CD14-positive monocyte (primary cell): ENCODE measurements around the gene SLC26A4. TPM values are rescaled to one million over a fixed set of nuclear protein-coding genes. Genes with fewer than 3 reads are reported as not detected.
A peak's percentile ranks its signal among the peaks of the same experiment; 100 is the strongest.

ENCODE experiments used
- DNase-seq, 3 donors: peaks; one replicate each; pipeline ENCODE4 v3.0.0-alpha.2; 2011 to 2022
- H2AFZ ChIP-seq: 2 replicates; pipeline ENCODE4 v1.6.0; 2012; ENCODE audit warnings: mild to moderate bottlenecking, low read depth, low read length, inconsistent platforms; ENCODE audit not compliant: insufficient read depth, poor library complexity, severe bottlenecking
- H3K27ac ChIP-seq, 2 donors: 1 replicate in 1 of 2; 2 replicates in 1 of 2; pipeline ENCODE4 v1.5.1; 2012 to 2013; ENCODE audit warnings: low read length in 2 of 2, control low read depth in 1 of 2, inconsistent platforms in 1 of 2, low read depth in 1 of 2, mild to moderate bottlenecking in 1 of 2
- H3K27me3 ChIP-seq, 2 donors: one replicate each; pipeline versions ENCODE4 v1.6.0 to v1.6.1; 2011 to 2013; ENCODE audit warnings: low read length in 2 of 2; ENCODE audit not compliant: control insufficient read depth in 2 of 2, insufficient read depth in 2 of 2
- H3K36me3 ChIP-seq, 2 donors: replicated peaks in 1 of 2; 1 replicate in 1 of 2; 2 replicates in 1 of 2; pipeline versions ENCODE4 v1.5.1 to v1.6.1; 2012 to 2013; ENCODE audit warnings: low read length in 2 of 2, control low read depth in 1 of 2, inconsistent platforms in 1 of 2, mild to moderate bottlenecking in 1 of 2; ENCODE audit not compliant: insufficient read depth in 2 of 2, control insufficient read depth in 1 of 2
- H3K4me1 ChIP-seq, 2 donors: 1 replicate in 1 of 2; 2 replicates in 1 of 2; pipeline versions ENCODE4 v1.5.1 to v1.6.1; 2012 to 2013; ENCODE audit warnings: low read length in 2 of 2, control low read depth in 1 of 2, inconsistent platforms in 1 of 2, mild to moderate bottlenecking in 1 of 2, moderate library complexity in 1 of 2; ENCODE audit not compliant: insufficient read depth in 2 of 2, control insufficient read depth in 1 of 2
- H3K4me2 ChIP-seq: replicated peaks from 2 replicates; pipeline ENCODE3; 2012; ENCODE audit warnings: low read length, moderate library complexity, mild to moderate bottlenecking; ENCODE audit not compliant: poor library complexity, severe bottlenecking; ENCODE audit errors: extremely low read depth
- H3K4me3 ChIP-seq, 3 experiments: fragments of 200-600 bp in 1 of 3; sonication (generic) in 1 of 3; replicated peaks in 1 of 3; 1 replicate in 2 of 3; 2 replicates in 1 of 3; pipeline ENCODE4 v1.5.1; 2011 to 2013; ENCODE audit warnings: low read length in 3 of 3, mild to moderate bottlenecking in 3 of 3, control low read depth in 2 of 3, low read depth in 2 of 3, inconsistent platforms in 1 of 3, moderate library complexity in 1 of 3
- H3K79me2 ChIP-seq: 2 replicates; pipeline ENCODE4 v1.6.0; 2012; ENCODE audit warnings: mild to moderate bottlenecking, control low read depth, inconsistent platforms, low read length, moderate library complexity; ENCODE audit not compliant: insufficient read depth
- H3K9ac ChIP-seq: 2 replicates; pipeline ENCODE4 v1.6.0; 2017; ENCODE audit warnings: low read length, mild to moderate bottlenecking; ENCODE audit not compliant: insufficient read depth, poor library complexity, severe bottlenecking
- H3K9me3 ChIP-seq, 2 donors: replicated peaks in 1 of 2; 1 replicate in 1 of 2; 2 replicates in 1 of 2; pipeline versions ENCODE4 v1.5.1 to v1.6.1; 2012 to 2013; ENCODE audit warnings: low read length in 2 of 2, control low read depth in 1 of 2; ENCODE audit not compliant: control insufficient read depth in 1 of 2, insufficient read depth in 1 of 2
- H4K20me1 ChIP-seq: 2 replicates; pipeline ENCODE4 v1.6.0; 2012; ENCODE audit warnings: mild to moderate bottlenecking, low read length, control low read depth, moderate library complexity; ENCODE audit not compliant: insufficient read depth
- H3K27ac Mint-ChIP-seq, 7 donors: one replicate each; pipeline ENCODE4 v1.8.0; 2020; ENCODE audit warnings: mild to moderate bottlenecking in 7 of 7, mixed read lengths in 7 of 7, moderate library complexity in 6 of 7, inconsistent platforms in 2 of 7
- H3K27me3 Mint-ChIP-seq, 3 donors: one replicate each; pipeline ENCODE4 v1.8.0; 2021 to 2022; ENCODE audit warnings: low read depth in 3 of 3, mild to moderate bottlenecking in 3 of 3, mixed read lengths in 3 of 3, moderate library complexity in 3 of 3, inconsistent platforms in 1 of 3
- H3K36me3 Mint-ChIP-seq, 2 donors: one replicate each; pipeline ENCODE4 v1.8.0; 2020; ENCODE audit warnings: mixed read lengths in 2 of 2, inconsistent platforms in 1 of 2, mild to moderate bottlenecking in 1 of 2
- H3K4me1 Mint-ChIP-seq: one replicate; pipeline ENCODE4 v1.8.0; 2020; ENCODE audit warnings: mild to moderate bottlenecking, mixed read lengths
- H3K4me3 Mint-ChIP-seq, 2 donors: one replicate each; pipeline ENCODE4 v1.8.0; 2020; ENCODE audit warnings: mild to moderate bottlenecking in 2 of 2, mixed read lengths in 2 of 2, moderate library complexity in 1 of 2
- H3K9me3 Mint-ChIP-seq, 7 donors: one replicate each; pipeline ENCODE4 v1.8.0; 2020 to 2022; ENCODE audit warnings: mixed read lengths in 7 of 7, mild to moderate bottlenecking in 6 of 7, moderate library complexity in 6 of 7, inconsistent platforms in 2 of 7
- intact Hi-C, 2 donors: fragments of 100-400 bp; cut with micrococcal nuclease; formaldehyde crosslinking; loops; one replicate each; pipeline versions ENCODE4 v1.15.0 to v1.15.1; 2023
- polyA plus RNA-seq, 3 donors: library from polyadenylated mRNA; depleted of rRNA in 1 of 3; unstranded in 2 of 3; stranded (reverse) in 1 of 3; fragments of 300-500 nt in 2 of 3; fragments of >200 nt in 1 of 3; fragmentation: Illumina TruSeq in 2 of 3; gene quantifications; 1 replicate in 2 of 3; 2 replicates in 1 of 3; pipeline ENCODE4 v1.2.3, GENCODE V29; 2012 to 2021
- TF ChIP-seq, protein P1 (sequence below): fragments of 200-600 bp; IDR thresholded peaks from one replicate; pipeline ENCODE4 v1.8.0; 2022; ENCODE audit warnings: antibody characterized with exemption, mild to moderate bottlenecking

SLC26A4 gene
- polyA plus RNA-seq, 3 donors, result 0.10 to 0.12 TPM; not detected in 1

GRCh38 chr7:107613948-107614347 lies 46.7 kb upstream of the SLC26A4 start:
- no peak overlapping the region for H2AFZ ChIP-seq
- no peak overlapping the region for H3K4me3 ChIP-seq
- intact Hi-C loops, result no loop called here
- DNase-seq, result no peak
- peaks cover 27 to 65% of the 10 kb centered on the region in 2 donors for H3K36me3 ChIP-seq
- H3K27ac ChIP-seq, result no peak overlapping the region
- H3K9me3 ChIP-seq, result no peaks in the 10 kb centered on the region
- no peak overlapping the region for H3K9ac ChIP-seq
- Mint-ChIP-seq H3K27me3 (no peaks in the 10 kb centered on the region), H3K4me1 (no peaks in the 10 kb centered on the region), H3K36me3 (peaks cover 45 to 52% of the 10 kb centered on the region in 2 donors), H3K4me3 (no peak overlapping the region), H3K27ac (peak overlapping the region in 2 of 7 donors; percentile 28 to 53), H3K9me3 (no peaks in the 10 kb centered on the region)
- H3K4me2 ChIP-seq, result no peak overlapping the region
- no peaks in the 10 kb centered on the region for H3K79me2 ChIP-seq
- H4K20me1 ChIP-seq, result no peaks in the 10 kb centered on the region
- no peaks in the 10 kb centered on the region for H3K27me3 ChIP-seq
- TF ChIP-seq, protein P1, sequence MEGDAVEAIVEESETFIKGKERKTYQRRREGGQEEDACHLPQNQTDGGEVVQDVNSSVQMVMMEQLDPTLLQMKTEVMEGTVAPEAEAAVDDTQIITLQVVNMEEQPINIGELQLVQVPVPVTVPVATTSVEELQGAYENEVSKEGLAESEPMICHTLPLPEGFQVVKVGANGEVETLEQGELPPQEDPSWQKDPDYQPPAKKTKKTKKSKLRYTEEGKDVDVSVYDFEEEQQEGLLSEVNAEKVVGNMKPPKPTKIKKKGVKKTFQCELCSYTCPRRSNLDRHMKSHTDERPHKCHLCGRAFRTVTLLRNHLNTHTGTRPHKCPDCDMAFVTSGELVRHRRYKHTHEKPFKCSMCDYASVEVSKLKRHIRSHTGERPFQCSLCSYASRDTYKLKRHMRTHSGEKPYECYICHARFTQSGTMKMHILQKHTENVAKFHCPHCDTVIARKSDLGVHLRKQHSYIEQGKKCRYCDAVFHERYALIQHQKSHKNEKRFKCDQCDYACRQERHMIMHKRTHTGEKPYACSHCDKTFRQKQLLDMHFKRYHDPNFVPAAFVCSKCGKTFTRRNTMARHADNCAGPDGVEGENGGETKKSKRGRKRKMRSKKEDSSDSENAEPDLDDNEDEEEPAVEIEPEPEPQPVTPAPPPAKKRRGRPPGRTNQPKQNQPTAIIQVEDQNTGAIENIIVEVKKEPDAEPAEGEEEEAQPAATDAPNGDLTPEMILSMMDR, result no peak
- H3K4me1 ChIP-seq, result no peaks in the 10 kb centered on the region

DNA sequence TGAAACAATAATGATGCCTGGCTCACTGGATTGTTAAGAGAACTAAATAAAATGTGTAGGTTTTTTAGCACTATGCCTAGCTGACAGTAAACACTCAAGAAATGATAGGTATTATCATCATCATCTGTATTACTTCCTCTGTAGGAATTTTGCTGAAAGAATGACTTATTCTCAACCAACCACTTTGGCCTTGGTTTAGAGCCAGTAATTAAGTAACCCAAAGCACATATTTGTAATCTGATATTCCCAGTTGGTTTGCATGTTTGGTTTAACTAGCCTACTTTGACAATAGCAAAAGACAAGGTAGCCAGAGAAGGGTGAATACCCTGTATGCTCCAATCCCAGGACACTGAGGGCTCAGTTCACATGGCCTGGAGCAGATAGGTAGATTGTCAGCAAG lies 46.2 kb upstream of the SLC26A4 start:
- peaks cover 42 to 47% of the 10 kb centered on the region in 2 donors for H3K36me3 Mint-ChIP-seq
- no peak for DNase-seq
- Histone ChIP-seq H3K79me2 (no peaks in the 10 kb centered on the region), H2AFZ (no peak overlapping the region), H3K4me2 (no peak overlapping the region), H3K9me3 (no peaks in the 10 kb centered on the region), H3K9ac (no peak overlapping the region), H3K27ac (no peak overlapping the region), H3K4me1 (no peaks in the 10 kb centered on the region), H3K4me3 (no peak overlapping the region), H3K27me3 (no peaks in the 10 kb centered on the region), H3K36me3 (peaks cover 25 to 61% of the 10 kb centered on the region in 2 donors), H4K20me1 (no peaks in the 10 kb centered on the region)
- TF ChIP-seq, protein P1, result no peak
- H3K4me1 Mint-ChIP-seq, result no peaks in the 10 kb centered on the region
- no peak overlapping the region for H3K4me3 Mint-ChIP-seq
- H3K27ac Mint-ChIP-seq, result peak overlapping the region in 1 of 7 donors; percentile 46
- intact Hi-C loops, result no loop called here
- H3K9me3 Mint-ChIP-seq, result no peaks in the 10 kb centered on the region
- no peaks in the 10 kb centered on the region for H3K27me3 Mint-ChIP-seq
